GM12873 (cell line): ENCODE results near the gene ZC3H10.

Experiments used
- CTCF ChIP-seq: IDR thresholded peaks from 2 replicates; pipeline ENCODE4 v1.5.1; 2012; ENCODE audit warnings: low read depth, mild to moderate bottlenecking, moderate library complexity, low read length, control low read depth; ENCODE audit not compliant: insufficient read depth; ENCODE audit errors: missing control alignments

The ZC3H10 gene

GRCh38 chr12:56154246-56154771 is 36.2 kb downstream of the ZC3H10 start:
- TF ChIP-seq CTCF, result no peak

GRCh38 chr12:56154818-56155217 is 36.8 kb downstream of the ZC3H10 start:
- TF ChIP-seq CTCF, result no peak

- TF ChIP-seq CTCF, result no peak
Measured at GRCh38 chr12:56155256-56155845, 37.3 kb downstream of the ZC3H10 start.

GRCh38 chr12:56157201-56158028 is 39.3 kb downstream of the ZC3H10 start:
- TF ChIP-seq CTCF, result peak; percentile 68

GRCh38 chr12:56158029-56158925 is 40.2 kb downstream of the ZC3H10 start, which contains the start of gene MYL6:
TSS of gene MYL6 (plus strand) at chr12:56158359. CDS start at chr12:56158402, 43 bp downstream.
- TF ChIP-seq CTCF, result no peak

- TF ChIP-seq CTCF, result no peak
Measured at GRCh38 chr12:56158926-56159461, 40.9 kb downstream of the ZC3H10 start.
